ENCODE results near the gene PAXIP1.

Gene PAXIP1

GRCh38 chr7:154985230-154985629, 17.7 kb downstream of the PAXIP1 start:
- Mint-ChIP-seq H3K4me3 (no peak overlapping the region), H3K4me1 (no peaks in the 10 kb centered on the region), H3K27me3 (no peaks in the 10 kb centered on the region), H3K27ac (no peak overlapping the region), H3K36me3 (peaks cover 29% of the 10 kb centered on the region), H3K9me3 (no peaks in the 10 kb centered on the region)
- DNase-seq: no peak
- CTCF ChIA-PET: interaction anchor here (1.0 kb wide), 1 partner anchor 24 kb away, joined by 3 read pairs; no protein-coding TSS in a partner anchor

- CTCF ChIA-PET: interaction anchor here (1.0 kb wide), 1 partner anchor 24 kb away, joined by 3 read pairs; no protein-coding TSS in a partner anchor
- no peaks in the 10 kb centered on the region for H3K27me3 Mint-ChIP-seq
- H3K4me3 Mint-ChIP-seq: no peak overlapping the region
- no peak for DNase-seq
- H3K27ac Mint-ChIP-seq: no peak overlapping the region
- H3K4me1 Mint-ChIP-seq: no peaks in the 10 kb centered on the region
- H3K36me3 Mint-ChIP-seq: peaks cover 31% of the 10 kb centered on the region
- H3K9me3 Mint-ChIP-seq: no peaks in the 10 kb centered on the region
Measured at GRCh38 chr7:154984601-154985188, 18.2 kb downstream of the PAXIP1 start.

GRCh38 chr7:154978017-154978416, 24.9 kb downstream of the PAXIP1 start:
- no peak for DNase-seq
- H3K36me3 Mint-ChIP-seq: peaks cover 40% of the 10 kb centered on the region
- H3K4me1 Mint-ChIP-seq: peaks cover 23% of the 10 kb centered on the region
- CTCF ChIA-PET: interaction anchor here (0.8 kb wide), 1 partner anchor 10 kb away, joined by 4 read pairs; no protein-coding TSS in a partner anchor
- H3K27ac Mint-ChIP-seq: no peak overlapping the region
- H3K9me3 Mint-ChIP-seq: no peaks in the 10 kb centered on the region
- no peak overlapping the region for H3K4me3 Mint-ChIP-seq
- H3K27me3 Mint-ChIP-seq: no peaks in the 10 kb centered on the region

GRCh38 chr7:154977250-154977649, 25.7 kb downstream of the PAXIP1 start:
- no peak for DNase-seq
- H3K9me3 Mint-ChIP-seq: no peaks in the 10 kb centered on the region
- no peak overlapping the region for H3K27ac Mint-ChIP-seq
- no peak overlapping the region for H3K4me3 Mint-ChIP-seq
- H3K4me1 Mint-ChIP-seq: peaks cover 23% of the 10 kb centered on the region
- peaks cover 45% of the 10 kb centered on the region for H3K36me3 Mint-ChIP-seq
- CTCF ChIA-PET: interaction anchor here (0.8 kb wide), 1 partner anchor 10 kb away, joined by 4 read pairs; no protein-coding TSS in a partner anchor
- no peaks in the 10 kb centered on the region for H3K27me3 Mint-ChIP-seq

- no peak overlapping the region for H3K4me3 Mint-ChIP-seq
- no peak overlapping the region for H3K27ac Mint-ChIP-seq
- peaks cover 23% of the 10 kb centered on the region for H3K4me1 Mint-ChIP-seq
- H3K27me3 Mint-ChIP-seq: no peaks in the 10 kb centered on the region
- CTCF ChIA-PET: interaction anchor here (1.7 kb wide), 1 partner anchor 25 kb away, joined by 4 read pairs; no protein-coding TSS in a partner anchor
- H3K9me3 Mint-ChIP-seq: no peaks in the 10 kb centered on the region
- no peak for DNase-seq
- H3K36me3 Mint-ChIP-seq: peaks cover 46% of the 10 kb centered on the region
Measured at GRCh38 chr7:154976844-154977243, 26.1 kb downstream of the PAXIP1 start.

- CTCF ChIA-PET: interaction anchor here (1.7 kb wide), 1 partner anchor 24 kb away, joined by 4 read pairs; no protein-coding TSS in a partner anchor
- no peaks in the 10 kb centered on the region for H3K27me3 Mint-ChIP-seq
- peaks cover 52% of the 10 kb centered on the region for H3K36me3 Mint-ChIP-seq
- H3K4me1 Mint-ChIP-seq: peaks cover 25% of the 10 kb centered on the region
- no peaks in the 10 kb centered on the region for H3K9me3 Mint-ChIP-seq
- DNase-seq: no peak
- no peak overlapping the region for H3K4me3 Mint-ChIP-seq
- no peak overlapping the region for H3K27ac Mint-ChIP-seq
Measured at GRCh38 chr7:154975984-154976383, 26.9 kb downstream of the PAXIP1 start.

GRCh38 chr7:154973381-154973780, 29.5 kb downstream of the PAXIP1 start:
- Mint-ChIP-seq H3K27me3 (no peaks in the 10 kb centered on the region), H3K4me3 (no peak overlapping the region), H3K9me3 (no peaks in the 10 kb centered on the region), H3K4me1 (peaks cover 38% of the 10 kb centered on the region), H3K27ac (peak overlapping the region; percentile 34), H3K36me3 (peaks cover 52% of the 10 kb centered on the region)
- no peak for DNase-seq
- CTCF ChIA-PET: no interaction called here

- peaks cover 18% of the 10 kb centered on the region for H3K4me1 Mint-ChIP-seq
- CTCF ChIA-PET: no interaction called here
- no peaks in the 10 kb centered on the region for H3K9me3 Mint-ChIP-seq
- H3K27me3 Mint-ChIP-seq: no peaks in the 10 kb centered on the region
- H3K36me3 Mint-ChIP-seq: peaks cover 59% of the 10 kb centered on the region
- H3K4me3 Mint-ChIP-seq: no peak overlapping the region
- DNase-seq: no peak
- no peak overlapping the region for H3K27ac Mint-ChIP-seq
Measured at GRCh38 chr7:154968336-154969001, 34.5 kb downstream of the PAXIP1 start.

GRCh38 chr7:154967401-154967955, 35.4 kb downstream of the PAXIP1 start:
- no peak for DNase-seq
- peaks cover 54% of the 10 kb centered on the region for H3K36me3 Mint-ChIP-seq
- CTCF ChIA-PET: no interaction called here
- no peak overlapping the region for H3K27ac Mint-ChIP-seq
- H3K4me3 Mint-ChIP-seq: no peak overlapping the region
- H3K27me3 Mint-ChIP-seq: no peaks in the 10 kb centered on the region
- no peaks in the 10 kb centered on the region for H3K9me3 Mint-ChIP-seq
- H3K4me1 Mint-ChIP-seq: peaks cover 16% of the 10 kb centered on the region

GRCh38 chr7:154965014-154965413, 37.9 kb downstream of the PAXIP1 start:
- no peak overlapping the region for H3K27ac Mint-ChIP-seq
- no peaks in the 10 kb centered on the region for H3K27me3 Mint-ChIP-seq
- H3K4me3 Mint-ChIP-seq: no peak overlapping the region
- H3K36me3 Mint-ChIP-seq: peaks cover 58% of the 10 kb centered on the region
- H3K9me3 Mint-ChIP-seq: no peaks in the 10 kb centered on the region
- no peak for DNase-seq
- CTCF ChIA-PET: interaction anchor here (1.0 to 1.4 kb wide), 2 partner anchors 12 to 26 kb away, joined by 3 to 4 read pairs; no protein-coding TSS in a partner anchor
- peaks cover 12% of the 10 kb centered on the region for H3K4me1 Mint-ChIP-seq

GRCh38 chr7:154960063-154960790, 42.7 kb downstream of the PAXIP1 start:
- H3K4me1 Mint-ChIP-seq: no peaks in the 10 kb centered on the region
- H3K27me3 Mint-ChIP-seq: no peaks in the 10 kb centered on the region
- H3K36me3 Mint-ChIP-seq: peaks cover 57% of the 10 kb centered on the region
- CTCF ChIA-PET: interaction anchor here (1.1 kb wide), 1 partner anchor 385 kb away, joined by 3 read pairs; no protein-coding TSS in a partner anchor
- H3K9me3 Mint-ChIP-seq: no peaks in the 10 kb centered on the region
- no peak overlapping the region for H3K4me3 Mint-ChIP-seq
- DNase-seq: no peak
- H3K27ac Mint-ChIP-seq: no peak overlapping the region

- Mint-ChIP-seq H3K36me3 (peaks cover 56% of the 10 kb centered on the region), H3K4me1 (no peaks in the 10 kb centered on the region), H3K27me3 (no peaks in the 10 kb centered on the region), H3K27ac (no peak overlapping the region), H3K9me3 (no peaks in the 10 kb centered on the region), H3K4me3 (no peak overlapping the region)
- CTCF ChIA-PET: interaction anchor here (0.9 to 1.0 kb wide), 2 partner anchors 24 to 29 kb away, joined by 3 read pairs; no protein-coding TSS in a partner anchor
- DNase-seq: no peak
Measured at GRCh38 chr7:154956427-154956826, 46.5 kb downstream of the PAXIP1 start.

- CTCF ChIA-PET: interaction anchor here (0.7 to 3.3 kb wide), 13 partner anchors 10 to 404 kb away, joined by 3 to 29 read pairs (median 4); no protein-coding TSS in a partner anchor
- no peaks in the 10 kb centered on the region for H3K27me3 Mint-ChIP-seq
- H3K4me3 Mint-ChIP-seq: no peak overlapping the region
- H3K9me3 Mint-ChIP-seq: no peaks in the 10 kb centered on the region
- H3K27ac Mint-ChIP-seq: no peak overlapping the region
- H3K36me3 Mint-ChIP-seq: peaks cover 51% of the 10 kb centered on the region
- DNase-seq: peak; percentile 77
- H3K4me1 Mint-ChIP-seq: no peaks in the 10 kb centered on the region
Measured at GRCh38 chr7:154953006-154953684, 49.8 kb downstream of the PAXIP1 start.
